OCI-LY3 (cell line): ENCODE measurements around the gene C20orf96.

Experiments
- H2AFZ ChIP-seq: fragments of 200-600, 300-600 bp; shearing (Covaris generic); 2 replicates; pipeline ENCODE4 v1.6.0; 2014; ENCODE audit warnings: antibody characterized with exemption, low read depth, low read length
- H3K27ac ChIP-seq: fragments of 200-600, 300-600 bp; sonication (generic); 2 replicates; pipeline ENCODE4 v1.5.1; 2014; ENCODE audit warnings: mild to moderate bottlenecking, low read length, moderate library complexity, mixed read lengths
- H3K27me3 ChIP-seq: fragments of 200-600, 300-600 bp; sonication (generic); 2 replicates; pipeline ENCODE4 v1.6.1; 2014; ENCODE audit warnings: low read depth, low read length, mixed read lengths
- H3K36me3 ChIP-seq: fragments of 200-600, 300-600 bp; sonication (generic); replicated peaks from 2 replicates; pipeline ENCODE3; 2014; ENCODE audit warnings: low read depth, low read length, mixed read lengths
- H3K4me1 ChIP-seq: fragments of 300-600, 200-600 bp; sonication (generic); 2 replicates; pipeline ENCODE4 v1.6.1; 2014; ENCODE audit warnings: low read length, mixed read lengths
- H3K4me2 ChIP-seq: fragments of 200-600, 300-600 bp; sonication (generic); 2 replicates; pipeline ENCODE4 v1.6.1; 2014; ENCODE audit warnings: low read length, mixed read lengths
- H3K4me3 ChIP-seq: fragments of 300-600, 200-600 bp; sonication (generic); 2 replicates; pipeline ENCODE4 v1.5.1; 2014; ENCODE audit warnings: antibody characterized with exemption, mild to moderate bottlenecking, low read length, moderate library complexity
- H3K79me2 ChIP-seq: fragments of 300-600, 200-600 bp; shearing (Covaris generic); 2 replicates; pipeline ENCODE4 v1.6.1; 2014; ENCODE audit warnings: mild to moderate bottlenecking, low read length, mixed read lengths
- H3K9ac ChIP-seq: fragments of 300-600, 200-600 bp; shearing (Covaris generic); 2 replicates; pipeline ENCODE4 v1.6.0; 2014; ENCODE audit warnings: mild to moderate bottlenecking, low read length, moderate library complexity
- H3K9me3 ChIP-seq: fragments of 200-600, 300-600 bp; shearing (Covaris generic); 2 replicates; pipeline ENCODE4 v1.6.1; 2014; ENCODE audit warnings: low read length, mixed read lengths; ENCODE audit not compliant: insufficient read depth
- H4K20me1 ChIP-seq: fragments of 200-600, 300-600 bp; sonication (generic); 2 replicates; pipeline ENCODE4 v1.6.1; 2016; ENCODE audit warnings: low read length, mixed read lengths; ENCODE audit not compliant: insufficient read depth
- EZH2phosphoT487 ChIP-seq: fragments of 200-600 bp; shearing (Covaris generic); IDR thresholded peaks from 2 replicates; pipeline ENCODE4 v1.6.1; 2018; ENCODE audit warnings: antibody characterized with exemption, mixed run types, low read depth
- TF ChIP-seq, protein P1 (sequence below): fragments of 200-600, 300-600 bp; sonication (generic); IDR thresholded peaks from 2 replicates; pipeline ENCODE4 v1.5.1; 2014; ENCODE audit warnings: antibody characterized with exemption, low read length, low read depth

C20orf96 gene

DNA sequence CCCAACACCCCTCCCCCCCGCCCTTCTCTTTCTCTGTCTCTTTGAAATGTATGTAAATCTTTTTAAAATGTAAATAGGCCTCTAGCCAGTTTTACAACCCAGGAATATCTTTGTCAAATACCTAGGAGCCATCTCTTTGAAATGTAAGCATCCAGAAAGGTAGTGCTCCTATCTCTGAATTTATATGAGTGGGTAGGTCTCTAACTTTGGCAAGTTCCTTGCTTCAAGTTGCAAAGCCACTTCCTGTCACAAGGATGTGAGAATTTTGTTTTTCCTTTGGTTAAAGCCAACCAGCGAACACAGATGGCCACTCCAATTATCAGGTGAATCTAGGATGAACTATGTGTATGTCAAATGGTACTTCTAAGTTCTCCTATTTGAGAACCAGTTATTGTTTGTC lies 39.2 kb downstream of the C20orf96 start:
- Histone ChIP-seq H3K36me3 (no peaks in the 10 kb centered on the region), H4K20me1 (no peaks in the 10 kb centered on the region), H3K9ac (no peak overlapping the region), H3K27ac (no peak overlapping the region), H3K79me2 (no peaks in the 10 kb centered on the region), H3K9me3 (no peaks in the 10 kb centered on the region), H3K4me2 (no peak overlapping the region), H2AFZ (no peak overlapping the region), H3K4me3 (no peak overlapping the region), H3K27me3 (no peaks in the 10 kb centered on the region; the same call in 1 of the 2 replicates), H3K4me1 (no peaks in the 10 kb centered on the region)
- TF ChIP-seq EZH2phosphoT487 = no peak
- TF ChIP-seq, protein P1, sequence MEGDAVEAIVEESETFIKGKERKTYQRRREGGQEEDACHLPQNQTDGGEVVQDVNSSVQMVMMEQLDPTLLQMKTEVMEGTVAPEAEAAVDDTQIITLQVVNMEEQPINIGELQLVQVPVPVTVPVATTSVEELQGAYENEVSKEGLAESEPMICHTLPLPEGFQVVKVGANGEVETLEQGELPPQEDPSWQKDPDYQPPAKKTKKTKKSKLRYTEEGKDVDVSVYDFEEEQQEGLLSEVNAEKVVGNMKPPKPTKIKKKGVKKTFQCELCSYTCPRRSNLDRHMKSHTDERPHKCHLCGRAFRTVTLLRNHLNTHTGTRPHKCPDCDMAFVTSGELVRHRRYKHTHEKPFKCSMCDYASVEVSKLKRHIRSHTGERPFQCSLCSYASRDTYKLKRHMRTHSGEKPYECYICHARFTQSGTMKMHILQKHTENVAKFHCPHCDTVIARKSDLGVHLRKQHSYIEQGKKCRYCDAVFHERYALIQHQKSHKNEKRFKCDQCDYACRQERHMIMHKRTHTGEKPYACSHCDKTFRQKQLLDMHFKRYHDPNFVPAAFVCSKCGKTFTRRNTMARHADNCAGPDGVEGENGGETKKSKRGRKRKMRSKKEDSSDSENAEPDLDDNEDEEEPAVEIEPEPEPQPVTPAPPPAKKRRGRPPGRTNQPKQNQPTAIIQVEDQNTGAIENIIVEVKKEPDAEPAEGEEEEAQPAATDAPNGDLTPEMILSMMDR = no peak

GRCh38 chr20:242905-243304 lies 47.6 kb downstream of the C20orf96 start:
- H3K36me3 ChIP-seq = no peaks in the 10 kb centered on the region
- TF ChIP-seq, protein P1 = no peak
- TF ChIP-seq EZH2phosphoT487 = no peak
- no peak overlapping the region for H3K27ac ChIP-seq
- H3K4me2 ChIP-seq = no peak overlapping the region
- peaks cover 20% of the 10 kb centered on the region for H3K27me3 ChIP-seq
- H4K20me1 ChIP-seq = no peaks in the 10 kb centered on the region
- H3K4me3 ChIP-seq = no peak overlapping the region
- H3K9me3 ChIP-seq = no peaks in the 10 kb centered on the region
- H3K9ac ChIP-seq = no peak overlapping the region
- no peaks in the 10 kb centered on the region for H3K79me2 ChIP-seq
- H2AFZ ChIP-seq = no peak overlapping the region
- H3K4me1 ChIP-seq = peaks cover 5% of the 10 kb centered on the region

GRCh38 chr20:237929-238328 lies 52.6 kb downstream of the C20orf96 start:
- Histone ChIP-seq H3K27me3 (peaks cover 17% of the 10 kb centered on the region), H3K27ac (peak overlapping the region; percentile 61), H2AFZ (peak overlapping the region; percentile 64)

DNA sequence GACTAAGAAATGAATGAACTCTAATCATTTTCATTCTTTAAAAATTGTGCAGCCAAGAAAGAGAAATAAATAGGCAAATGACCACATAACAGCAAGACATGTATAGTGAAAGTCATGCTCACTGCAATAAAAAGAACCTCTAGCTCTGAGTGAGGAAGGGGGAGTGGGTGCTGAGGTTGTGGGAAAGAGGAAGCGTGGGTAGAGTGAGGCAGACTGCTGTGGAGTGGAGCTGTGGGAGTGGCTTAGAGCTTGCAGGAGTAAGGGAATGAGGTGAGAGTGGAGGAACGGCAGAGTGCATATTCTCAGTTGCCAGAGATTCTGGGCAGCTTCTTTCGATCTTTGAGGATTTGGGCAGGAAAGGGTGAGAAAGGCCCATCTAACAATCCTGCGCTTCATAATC lies 53.1 kb downstream of the C20orf96 start:
- Histone ChIP-seq H3K27ac (peak overlapping the region; percentile 61), H2AFZ (peak overlapping the region; percentile 64), H3K27me3 (peaks cover 12% of the 10 kb centered on the region), H3K79me2 (no peaks in the 10 kb centered on the region), H4K20me1 (no peaks in the 10 kb centered on the region), H3K4me2 (peak overlapping the region; percentile 79), H3K4me3 (peak overlapping the region; percentile 52), H3K36me3 (no peaks in the 10 kb centered on the region), H3K4me1 (peaks cover 15% of the 10 kb centered on the region), H3K9ac (peak overlapping the region; percentile 24), H3K9me3 (no peaks in the 10 kb centered on the region)
- TF ChIP-seq, protein P1 = no peak
- no peak for TF ChIP-seq EZH2phosphoT487

More at GRCh38 chr20:237929-238328, 52.6 kb downstream of the C20orf96 start:
- peaks cover 15% of the 10 kb centered on the region for H3K4me1 ChIP-seq
- no peaks in the 10 kb centered on the region for H4K20me1 ChIP-seq
- no peak for TF ChIP-seq EZH2phosphoT487
- TF ChIP-seq, protein P1 = no peak
- peak overlapping the region; percentile 79 for H3K4me2 ChIP-seq
- H3K36me3 ChIP-seq = no peaks in the 10 kb centered on the region
- H3K9me3 ChIP-seq = no peaks in the 10 kb centered on the region
- no peaks in the 10 kb centered on the region for H3K79me2 ChIP-seq
- H3K9ac ChIP-seq = peak overlapping the region; percentile 24
- H3K4me3 ChIP-seq = peak overlapping the region; percentile 52
